ENCODE results near the gene PRR14L. TPM values are rescaled to one million over a fixed set of nuclear protein-coding genes. Genes with fewer than 3 reads are reported as not detected.

PRR14L gene
- total and polyA plus RNA-seq, 2 of the 13 experiments (the other 11 are each of a cell fraction or from before 2014, with no cell fraction given) = 6.6 to 16.5 TPM

- Histone ChIP-seq H3K9me3 (ENCODE audit: low read length) (no peaks in the 10 kb centered on the region), H2AFZ (ENCODE audit: low read length) (peak overlapping the region; percentile 81), H3K27ac (ENCODE audit: extremely low read length, insufficient read depth, low read length) (peak overlapping the region; percentile 93), H3K36me3 (replicated peaks in 1 of 2; ENCODE audit: control insufficient read depth in 1 of 2, insufficient read depth in 2 of 2, low read length in 2 of 2) (no peaks in the 10 kb centered on the region), H3K27me3 (ENCODE audit: control insufficient read depth in 1 of 2, insufficient read depth in 2 of 2, low read length in 2 of 2) (peaks cover 0 to 6% of the 10 kb centered on the region in 2 experiments; a peak in 1 of 5 replicates), H3K4me2 (ENCODE audit: low read depth, low read length) (peak overlapping the region; percentile 95), H3K4me1 (ENCODE audit: insufficient read depth, low read length) (peaks cover 49% of the 10 kb centered on the region), H3K4me3 (replicated peaks in 1 of 3; ENCODE audit: insufficient read depth in 1 of 3, low read depth in 2 of 3, low read length in 3 of 3) (peak overlapping the region; percentile 5 to 96 (median 47); a peak in 5 of 6 replicates), H3K9ac (ENCODE audit: insufficient read depth, low read depth, low read length) (peak overlapping the region; percentile 98), H4K20me1 (ENCODE audit: insufficient read depth, low read length) (no peaks in the 10 kb centered on the region), H3K79me2 (ENCODE audit: insufficient read depth, low read length) (peaks cover 36% of the 10 kb centered on the region)
- ChIA-PET POLR2A (interaction anchor here (0.6 to 1.9 kb wide), 2 partner anchors 23 to 88 kb away, joined by 3 to 8 read pairs; partner anchors contain the start of gene PISD), CTCF (ENCODE audit: low intra/inter-chr PET ratio, low total read pairs) (no interaction called here)
- no peak for ATAC-seq
- WGBS (ENCODE audit: low lambda C conversion rate) = 73% methylated on average over 14 of the region's 16 CpGs
- BruUV-seq (replicated peaks) = no TSS peak
- FAIRE-seq = no peak
- in situ Hi-C loops (cut with HindIII; ENCODE audit: extremely low pct_ligation_motif_present, low pct_unique_long_range_greater_than_20kb) (loop anchor here (10.0 kb wide), 1 partner anchor 194 kb away; the partner anchor contains the start of gene YWHAH), intact Hi-C loops (cut with micrococcal nuclease; ENCODE audit: unreplicated experiment) (loop anchor here (5.0 kb wide), 1 partner anchor 88 kb away; the partner anchor contains the start of gene PISD)
- no peak for DNase-seq (ENCODE audit: low spot score)
- TF ChIP-seq ZNF782 (CRISPR knock-in tag; IDR thresholded peaks at IDR 0.05; ENCODE audit: borderline replicate concordance) (no peak), BHLHE40 (IDR thresholded peaks at IDR 0.05; ENCODE audit: low read length) (no peak), ZNF691 (CRISPR knock-in tag; IDR thresholded peaks at IDR 0.05; ENCODE audit: borderline replicate concordance, low read depth) (no peak), SMAD1 (CRISPR knock-in tag; IDR thresholded peaks at IDR 0.05; ENCODE audit: borderline replicate concordance, low read depth) (no peak), ISX (CRISPR knock-in tag; conservative IDR thresholded peaks at IDR 0.05) (no peak), U2AF2 (IDR thresholded peaks at IDR 0.05; ENCODE audit: low read depth, low read length) (no peak), KDM1A (CRISPR knock-in tag; IDR thresholded peaks at IDR 0.05) (no peak), KLF6 (CRISPR knock-in tag; IDR thresholded peaks at IDR 0.05) (no peak), GZF1 (CRISPR knock-in tag; IDR thresholded peaks at IDR 0.05) (no peak), ZBTB38 (CRISPR knock-in tag; IDR thresholded peaks at IDR 0.05) (0 out of 2 replicates have a peak, but pooled peaks have one; percentile 33), NCOA5 (CRISPR knock-in tag; IDR thresholded peaks at IDR 0.05) (no peak), ZNF3 (CRISPR knock-in tag; IDR thresholded peaks at IDR 0.05) (no peak), SMAD9 (CRISPR knock-in tag; IDR thresholded peaks at IDR 0.05) (no peak), IRF1 (CRISPR knock-in tag; IDR thresholded peaks at IDR 0.05; ENCODE audit: low read depth) (no peak), SNAPC5 (CRISPR knock-in tag; IDR thresholded peaks at IDR 0.05; ENCODE audit: borderline replicate concordance) (0 out of 2 replicates have a peak, but pooled peaks have one; percentile 21), ZFP91 (CRISPR knock-in tag; IDR thresholded peaks at IDR 0.05; ENCODE audit: borderline replicate concordance) (peak; percentile 88; the same call in 1 of the 2 replicates), ZBTB49 (CRISPR knock-in tag; IDR thresholded peaks at IDR 0.05; ENCODE audit: borderline replicate concordance) (no peak), FLYWCH1 (CRISPR knock-in tag; IDR thresholded peaks at IDR 0.05) (no peak)
These were observed 693 bp upstream of the PRR14L start for GRCh38 chr22:31750365-31751284.

Data from HepG2 (cell line).